KMS-11 (cell line): ENCODE results near the gene NUP50.

Experiments used
- H2AFZ ChIP-seq: fragments of 200-600 bp; sonication (generic); 2 replicates; pipeline ENCODE4 v1.6.1; 2016; ENCODE audit warnings: antibody characterized with exemption, mixed run types, low read depth
- H3K27ac ChIP-seq: fragments of 200-600 bp; sonication (generic); 2 replicates; pipeline ENCODE4 v1.6.1; 2016; ENCODE audit warnings: mild to moderate bottlenecking, mixed run types
- H3K27me3 ChIP-seq: fragments of 200-600 bp; sonication (generic); 2 replicates; pipeline ENCODE4 v1.6.1; 2017; ENCODE audit warnings: mild to moderate bottlenecking, low read depth, mixed run types, moderate library complexity; ENCODE audit not compliant: insufficient read depth
- H3K36me3 ChIP-seq: fragments of 200-600 bp; sonication (generic); 2 replicates; pipeline ENCODE4 v1.6.1; 2017; ENCODE audit warnings: mild to moderate bottlenecking, mixed run types; ENCODE audit not compliant: insufficient read depth
- H3K4me1 ChIP-seq: fragments of 200-600 bp; sonication (generic); 2 replicates; pipeline ENCODE4 v1.6.1; 2016; ENCODE audit warnings: mild to moderate bottlenecking, low read depth, mixed run types; ENCODE audit not compliant: poor library complexity, severe bottlenecking
- H3K4me2 ChIP-seq: fragments of 200-600 bp; sonication (generic); 2 replicates; pipeline ENCODE4 v1.7.0; 2016; ENCODE audit warnings: mild to moderate bottlenecking, mixed run types
- H3K4me3 ChIP-seq: fragments of 200-600 bp; sonication (generic); IDR thresholded peaks from 2 replicates; pipeline ENCODE4 v1.6.1; 2017; ENCODE audit warnings: low read depth, low read length, mixed read lengths; ENCODE audit not compliant: insufficient read depth
- H3K79me2 ChIP-seq: fragments of 200-600 bp; sonication (generic); 2 replicates; pipeline ENCODE4 v1.6.1; 2016; ENCODE audit warnings: low read depth, mixed run types; ENCODE audit not compliant: insufficient read depth
- H3K9ac ChIP-seq: fragments of 200-600 bp; sonication (generic); 2 replicates; pipeline ENCODE4 v1.6.1; 2016; ENCODE audit warnings: mild to moderate bottlenecking, mixed run types
- H4K20me1 ChIP-seq: fragments of 200-600 bp; sonication (generic); 2 replicates; pipeline ENCODE4 v1.6.1; 2016; ENCODE audit warnings: mild to moderate bottlenecking, mixed run types; ENCODE audit not compliant: insufficient read depth
- CTCF ChIP-seq: fragments of 200-600 bp; sonication (generic); conservative IDR thresholded peaks from 2 replicates; pipeline ENCODE4 v1.6.1; 2017; ENCODE audit warnings: low read depth, mild to moderate bottlenecking, antibody characterized with exemption, low read length, moderate library complexity, mixed read lengths

The NUP50 gene

GRCh38 chr22:45154383-45154782, 9.3 kb upstream of the NUP50 start:
- H3K4me2 ChIP-seq, result no peak overlapping the region
- no peak overlapping the region for H3K9ac ChIP-seq
- H3K36me3 ChIP-seq, result no peaks in the 10 kb centered on the region
- no peaks in the 10 kb centered on the region for H3K27me3 ChIP-seq
- H4K20me1 ChIP-seq, result no peaks in the 10 kb centered on the region
- H3K4me1 ChIP-seq, result no peaks in the 10 kb centered on the region
- H2AFZ ChIP-seq, result no peak overlapping the region
- H3K79me2 ChIP-seq, result no peaks in the 10 kb centered on the region
- H3K27ac ChIP-seq, result no peak overlapping the region
- no peak for TF ChIP-seq CTCF
- H3K4me3 ChIP-seq, result no peak overlapping the region

DNA sequence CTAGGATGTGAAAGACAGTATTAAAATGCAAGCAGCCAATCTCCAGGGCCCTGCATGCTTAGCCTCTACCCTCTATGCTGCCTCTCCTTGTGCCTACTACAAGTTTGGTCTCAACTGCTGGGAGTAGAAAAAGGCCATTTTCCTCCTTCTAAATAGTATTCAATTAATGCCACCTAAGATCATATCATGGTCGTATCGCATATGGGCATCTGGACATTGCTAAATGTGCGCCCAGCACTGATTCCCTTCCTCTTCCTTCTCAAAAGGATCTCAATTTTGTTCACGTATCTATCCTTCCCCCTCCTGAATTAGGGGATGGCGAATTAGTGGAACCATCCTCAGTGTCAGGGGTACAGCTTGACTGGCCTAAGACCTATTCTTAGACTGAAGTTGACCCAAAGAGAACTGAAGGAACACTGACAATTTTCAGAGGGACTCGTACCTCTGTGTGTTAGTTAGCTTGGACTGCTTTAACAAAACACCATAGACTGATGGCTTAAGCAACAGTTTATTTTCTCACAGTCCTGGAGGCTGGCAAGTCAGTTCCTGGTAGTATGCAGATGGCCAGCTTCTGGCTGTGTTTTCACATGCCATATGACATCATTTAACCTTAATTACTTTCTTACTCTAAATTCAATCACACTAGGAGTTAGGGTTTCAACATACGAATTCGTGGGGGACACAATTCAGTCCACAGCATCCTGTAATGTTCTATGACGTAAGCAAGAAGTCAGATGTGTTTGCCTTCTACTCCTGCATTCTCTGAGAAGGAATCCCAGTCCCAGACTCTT, 8.5 kb upstream of the NUP50 start:
- H3K4me1 ChIP-seq, result no peaks in the 10 kb centered on the region
- peaks cover 7% of the 10 kb centered on the region; the same call in 1 of the 2 replicates for H3K79me2 ChIP-seq
- H3K36me3 ChIP-seq, result no peaks in the 10 kb centered on the region
- no peak overlapping the region for H3K4me3 ChIP-seq
- no peaks in the 10 kb centered on the region for H3K27me3 ChIP-seq
- H3K9ac ChIP-seq, result no peak overlapping the region
- H4K20me1 ChIP-seq, result no peaks in the 10 kb centered on the region
- H3K4me2 ChIP-seq, result no peak overlapping the region
- TF ChIP-seq CTCF, result no peak
- no peak overlapping the region for H2AFZ ChIP-seq
- no peak overlapping the region for H3K27ac ChIP-seq

- TF ChIP-seq CTCF, result no peak
- no peak overlapping the region for H2AFZ ChIP-seq
- no peaks in the 10 kb centered on the region for H3K36me3 ChIP-seq
- H3K27me3 ChIP-seq, result no peaks in the 10 kb centered on the region
- no peak overlapping the region for H3K4me2 ChIP-seq
- H3K4me3 ChIP-seq, result no peak overlapping the region
- peaks cover 5% of the 10 kb centered on the region for H3K4me1 ChIP-seq
- no peak overlapping the region for H3K9ac ChIP-seq
- no peak overlapping the region for H3K27ac ChIP-seq
- peaks cover 26% of the 10 kb centered on the region; the same call in 1 of the 2 replicates for H3K79me2 ChIP-seq
- H4K20me1 ChIP-seq, result no peaks in the 10 kb centered on the region
Observed at GRCh38 chr22:45157907-45158306, 5.8 kb upstream of the NUP50 start.

DNA sequence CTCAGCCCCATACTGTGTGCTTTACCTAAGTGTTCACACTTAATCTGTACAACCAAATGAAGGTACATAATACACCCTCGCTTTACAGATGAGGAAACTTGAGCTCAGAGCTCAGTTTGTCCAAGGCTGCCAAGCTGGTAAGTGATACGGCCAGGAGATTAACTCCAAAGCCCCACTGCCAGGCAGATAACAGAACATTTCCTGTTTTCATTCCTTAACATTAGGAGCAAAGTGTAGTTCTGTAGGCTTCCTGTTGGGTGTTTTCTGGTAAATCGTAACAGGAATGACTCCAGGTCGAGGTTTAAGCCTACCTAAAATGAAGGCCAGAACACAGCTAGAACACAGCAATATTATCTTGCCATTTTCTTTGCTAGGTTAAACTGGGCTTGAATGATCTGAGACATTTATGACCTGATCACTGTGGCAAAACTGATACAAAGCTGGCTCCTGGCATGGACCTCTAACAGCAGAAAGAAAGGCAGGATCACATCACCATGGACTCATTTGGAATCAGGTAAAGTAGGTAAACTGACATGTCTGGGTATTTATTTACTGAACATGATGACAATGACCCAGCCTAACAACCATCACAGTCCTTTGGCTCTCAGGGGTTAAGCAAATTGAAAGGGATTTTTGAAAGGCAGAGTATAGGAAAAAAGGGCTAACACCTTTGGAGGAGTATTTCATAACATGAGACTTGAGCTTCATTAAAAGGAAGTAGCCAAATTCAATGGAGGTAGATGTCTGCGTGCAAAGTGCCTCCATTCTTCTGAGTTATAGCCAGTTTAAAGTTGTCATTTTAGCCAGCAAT, 3.9 kb upstream of the NUP50 start:
- Histone ChIP-seq H4K20me1 (no peaks in the 10 kb centered on the region), H2AFZ (no peak overlapping the region), H3K79me2 (peaks cover 39% of the 10 kb centered on the region), H3K27ac (no peak overlapping the region), H3K27me3 (no peaks in the 10 kb centered on the region), H3K9ac (no peak overlapping the region), H3K4me3 (no peak overlapping the region), H3K4me2 (no peak overlapping the region), H3K4me1 (peaks cover 5% of the 10 kb centered on the region), H3K36me3 (no peaks in the 10 kb centered on the region)
- TF ChIP-seq CTCF, result no peak
